Measurements from ENCODE around the gene MNAT1. TPM values are rescaled to one million over a fixed set of nuclear protein-coding genes. Genes with fewer than 3 reads are reported as not detected.

Gene MNAT1
- total and polyA plus RNA-seq, 9 of the 15 experiments (the other 6 are each of a cell fraction or from before 2014, with no cell fraction given), result 37.8 to 83.3 (median 60.4) TPM

- Histone ChIP-seq H2AFZ (ENCODE audit: low read depth, low read length) (no peak overlapping the region), H3K27ac (ENCODE audit: extremely low read depth, low read depth, low read length) (no peak overlapping the region), H3K36me3 (ENCODE audit: control insufficient read depth, insufficient read depth, low read length) (no peaks in the 10 kb centered on the region; the same call in 2 of the 3 replicates), H3K27me3 (ENCODE audit: control insufficient read depth in 2 of 2, insufficient read depth in 2 of 2, low read length in 2 of 2) (no peaks in the 10 kb centered on the region), H3K79me2 (ENCODE audit: control insufficient read depth, insufficient read depth, low read length) (peaks cover 22% of the 10 kb centered on the region; the same call in 2 of the 3 replicates), H3K9me3 (replicated peaks; ENCODE audit: control insufficient read depth, insufficient read depth, low read depth, low read length) (no peaks in the 10 kb centered on the region), H4K20me1 (replicated peaks; ENCODE audit: control insufficient read depth, insufficient read depth, low read length) (0 out of 2 replicates have a peak, but pooled peaks cover 3% of the 10 kb centered on the region), H3K4me2 (ENCODE audit: insufficient read depth, low read length) (no peak overlapping the region), H3K4me1 (replicated peaks in 1 of 2; ENCODE audit: control insufficient read depth in 2 of 2, insufficient read depth in 2 of 2, low read length in 2 of 2) (no peaks in the 10 kb centered on the region; a peak in 1 of 5 replicates), H3K4me3 (no peak overlapping the region), H3K9me1 (ENCODE audit: control insufficient read depth, insufficient read depth, low read length) (no peaks in the 10 kb centered on the region), H3K9ac (ENCODE audit: insufficient read depth in 1 of 2, low read depth in 2 of 2, low read length in 2 of 2) (no peak overlapping the region)
- FAIRE-seq (no peak), DNase-seq (ENCODE audit: extremely low read depth in 1 of 4, low spot score in 3 of 4) (no peak), ATAC-seq (no peak)
- 43% methylated on average over 2 of the region's 2 CpGs for WGBS (ENCODE audit: insufficient coverage, low coverage, missing lambda C conversion rate)
- CTCF ChIA-PET (ENCODE audit: low intra/inter-chr PET ratio), result no interaction called here
- intact Hi-C loops (cut with micrococcal nuclease) (no loop called here), in situ Hi-C loops (cut with MboI) (no loop called here)
- POLR2A ChIA-PET, result no interaction called here
- TF ChIP-seq RBBP5 (IDR thresholded peaks at IDR 0.05; ENCODE audit: borderline replicate concordance, insufficient read depth, low read length, poor library complexity, severe bottlenecking) (no peak), ZBTB7A (IDR thresholded peaks at IDR 0.05; ENCODE audit: borderline replicate concordance, control insufficient read depth, low read depth, low read length) (no peak), RFX1 (IDR thresholded peaks at IDR 0.05) (no peak), STAT5A (IDR thresholded peaks at IDR 0.05; ENCODE audit: borderline replicate concordance, low read length) (no peak), KDM4B (IDR thresholded peaks at IDR 0.05; ENCODE audit: borderline replicate concordance in 2 of 2, low read depth in 1 of 2) (no peak), FOXA1 (IDR thresholded peaks at IDR 0.05; ENCODE audit: borderline replicate concordance) (no peak), ZNF280A (IDR thresholded peaks at IDR 0.05; ENCODE audit: low read depth, partially characterized antibody) (no peak), ZNF197 (CRISPR knock-in tag; IDR thresholded peaks at IDR 0.05; ENCODE audit: low read depth) (no peak), POLR2B (IDR thresholded peaks at IDR 0.05; ENCODE audit: low read depth, partially characterized antibody) (no peak), ZNF24 (IDR thresholded peaks at IDR 0.05) (no peak), JUNB (CRISPR knock-in tag; conservative IDR thresholded peaks at IDR 0.05) (no peak)
- no TSS peak for BruUV-seq (replicated peaks)
Observed at GRCh38 chr14:60758885-60759284, 24.3 kb downstream of the MNAT1 start.

Measured in K562 (cell line).